ACC112 (cell line): Measurements from ENCODE around the gene CTNNA3.

ENCODE experiments used
- H2AFZ ChIP-seq: fragments of 200-600 bp; sonication (generic); one replicate; pipeline ENCODE4 v1.6.0; 2017; ENCODE audit warnings: antibody characterized with exemption, low read length; ENCODE audit not compliant: unreplicated experiment
- H3K27ac ChIP-seq: fragments of 200-600 bp; sonication (generic); 2 replicates; pipeline ENCODE4 v1.5.1; 2014; ENCODE audit warnings: low read depth, mild to moderate bottlenecking, antibody characterized with exemption, low read length, moderate library complexity
- H3K27me3 ChIP-seq: fragments of 200-600 bp; sonication (generic); 2 replicates; pipeline ENCODE4 v1.6.1; 2014; ENCODE audit warnings: mild to moderate bottlenecking, antibody characterized with exemption, low read length, moderate library complexity, mixed read lengths; ENCODE audit not compliant: insufficient read depth
- H3K36me3 ChIP-seq: fragments of 200-600 bp; sonication (generic); 2 replicates; pipeline ENCODE4 v1.6.1; 2016; ENCODE audit warnings: mild to moderate bottlenecking, antibody characterized with exemption, low read length, moderate library complexity, mixed read lengths; ENCODE audit not compliant: insufficient read depth
- H3K4me1 ChIP-seq: fragments of 200-600 bp; sonication (generic); one replicate; pipeline ENCODE4 v1.6.1; 2016; ENCODE audit warnings: low read length, mixed read lengths; ENCODE audit not compliant: insufficient read depth, unreplicated experiment, control insufficient read depth
- H3K4me3 ChIP-seq: fragments of 200-600 bp; sonication (generic); 2 replicates; pipeline ENCODE4 v1.5.1; 2014; ENCODE audit warnings: mild to moderate bottlenecking, low read depth, low read length
- H3K79me2 ChIP-seq: fragments of 200-600 bp; sonication (generic); one replicate; pipeline ENCODE4 v1.6.0; 2016; ENCODE audit warnings: low read length; ENCODE audit not compliant: control insufficient read depth, unreplicated experiment, insufficient read depth

CTNNA3 gene

DNA sequence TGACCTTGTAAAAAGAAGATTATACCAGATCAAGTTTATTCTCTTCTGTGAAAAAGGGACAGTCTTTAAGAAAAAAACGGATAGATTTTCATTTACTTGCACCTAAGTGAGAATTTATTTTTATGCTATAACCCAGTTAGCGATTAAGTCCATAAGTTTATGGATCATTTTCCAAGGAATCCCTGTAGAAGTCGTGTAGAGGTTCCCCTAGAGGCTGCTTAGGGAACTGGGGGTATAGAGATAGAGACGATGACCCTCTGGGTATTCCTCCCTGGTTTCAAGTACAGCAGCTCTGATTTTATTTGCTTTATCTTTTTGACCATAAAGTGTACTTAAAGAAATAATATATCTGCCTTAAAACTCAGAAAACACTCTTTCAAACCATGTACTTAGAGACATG is 1418.5 kb downstream of the CTNNA3 start:
- no peaks in the 10 kb centered on the region for H3K4me1 ChIP-seq
- H2AFZ ChIP-seq = no peak overlapping the region
- H3K27me3 ChIP-seq = no peaks in the 10 kb centered on the region
- H3K36me3 ChIP-seq = no peaks in the 10 kb centered on the region
- no peak overlapping the region for H3K27ac ChIP-seq
- H3K79me2 ChIP-seq = no peaks in the 10 kb centered on the region
- H3K4me3 ChIP-seq = no peak overlapping the region

DNA sequence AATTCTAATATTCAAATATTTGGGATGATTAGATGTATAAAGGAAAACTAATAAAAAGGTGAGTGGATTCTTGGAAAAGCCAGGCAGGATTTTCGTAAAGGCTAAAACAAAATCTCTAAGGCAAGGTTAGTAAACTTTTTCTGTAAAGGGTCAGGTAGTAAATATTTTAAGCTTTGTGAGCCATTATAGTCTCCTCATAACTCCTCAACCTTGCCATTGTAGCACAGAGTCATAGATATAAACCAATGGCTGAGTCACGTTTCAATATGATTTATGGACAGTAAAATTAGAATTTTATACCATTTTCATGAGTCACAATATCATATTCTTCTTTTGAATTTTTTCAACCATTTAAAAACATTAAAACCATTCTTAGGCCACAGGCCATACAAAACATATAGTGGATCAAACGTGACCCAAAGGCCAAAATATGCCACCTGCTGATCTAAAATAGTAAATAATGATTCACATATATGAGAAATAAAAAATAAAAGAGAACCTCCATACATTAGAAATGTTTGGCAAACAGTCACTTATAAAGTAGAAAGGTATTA is 1422.0 kb downstream of the CTNNA3 start:
- Histone ChIP-seq H3K4me3 (no peak overlapping the region), H3K36me3 (no peaks in the 10 kb centered on the region), H3K4me1 (no peaks in the 10 kb centered on the region), H2AFZ (no peak overlapping the region), H3K79me2 (no peaks in the 10 kb centered on the region), H3K27me3 (no peaks in the 10 kb centered on the region), H3K27ac (no peak overlapping the region)

DNA sequence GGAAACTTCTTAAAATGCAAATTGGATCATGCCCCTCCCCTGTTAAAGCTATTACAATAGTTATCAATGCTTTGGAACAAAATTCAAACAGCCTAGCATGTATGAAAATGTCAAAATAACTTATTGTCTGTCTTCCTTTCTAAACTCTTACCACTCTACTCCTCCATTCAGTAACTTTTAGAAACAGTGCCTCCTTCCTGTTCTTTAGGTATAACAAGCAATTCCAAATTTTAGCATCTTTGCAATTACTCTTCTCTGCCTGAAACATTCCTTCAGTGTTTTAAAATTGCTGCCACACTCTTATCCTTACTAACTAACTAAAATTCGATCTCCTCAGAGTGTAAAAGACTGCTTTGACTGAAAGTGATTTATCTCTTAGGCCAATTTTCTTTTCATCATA is 1430.6 kb downstream of the CTNNA3 start:
- no peaks in the 10 kb centered on the region for H3K79me2 ChIP-seq

GRCh38 chr10:66259836-66260235 is 1436.2 kb downstream of the CTNNA3 start:
- H3K27ac ChIP-seq = no peak overlapping the region
- no peaks in the 10 kb centered on the region for H3K79me2 ChIP-seq
- H3K36me3 ChIP-seq = no peaks in the 10 kb centered on the region
- H3K4me1 ChIP-seq = no peaks in the 10 kb centered on the region
- H2AFZ ChIP-seq = no peak overlapping the region
- H3K27me3 ChIP-seq = no peaks in the 10 kb centered on the region
- no peak overlapping the region for H3K4me3 ChIP-seq

More for the DNA sequence above, 1430.6 kb downstream of the CTNNA3 start:
- Histone ChIP-seq H3K36me3 (no peaks in the 10 kb centered on the region), H3K4me3 (no peak overlapping the region), H3K27me3 (no peaks in the 10 kb centered on the region), H3K4me1 (no peaks in the 10 kb centered on the region), H2AFZ (no peak overlapping the region), H3K27ac (no peak overlapping the region)

DNA sequence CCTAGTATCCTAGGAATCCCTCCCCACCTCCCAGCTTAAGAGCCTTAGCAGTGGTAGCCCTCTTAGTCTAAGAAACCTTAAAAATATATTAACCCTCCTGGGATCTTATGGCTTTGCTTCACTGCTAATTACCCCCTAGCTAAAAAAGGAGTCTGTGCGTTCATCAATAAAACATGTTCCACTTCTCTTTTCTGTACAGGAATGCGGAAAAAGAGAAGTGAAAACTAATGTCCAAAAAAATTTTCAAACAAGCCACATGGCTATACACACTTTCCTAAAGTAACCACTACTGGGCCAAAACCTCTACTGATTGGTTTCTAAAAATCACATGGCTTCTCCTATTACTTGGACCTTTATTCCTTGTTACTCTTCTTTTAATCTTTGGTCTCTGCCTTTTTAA is 1437.3 kb downstream of the CTNNA3 start:
- Histone ChIP-seq H3K36me3 (no peaks in the 10 kb centered on the region), H3K4me3 (no peak overlapping the region), H2AFZ (no peak overlapping the region)

GRCh38 chr10:66257801-66258200 is 1438.2 kb downstream of the CTNNA3 start:
- H3K79me2 ChIP-seq = no peaks in the 10 kb centered on the region
- no peaks in the 10 kb centered on the region for H3K27me3 ChIP-seq
- H3K36me3 ChIP-seq = no peaks in the 10 kb centered on the region
- H3K4me3 ChIP-seq = no peak overlapping the region
- no peak overlapping the region for H3K27ac ChIP-seq
- H3K4me1 ChIP-seq = no peaks in the 10 kb centered on the region
- no peak overlapping the region for H2AFZ ChIP-seq

More for the DNA sequence above, 1437.3 kb downstream of the CTNNA3 start:
- H3K27ac ChIP-seq = no peak overlapping the region
- no peaks in the 10 kb centered on the region for H3K27me3 ChIP-seq
- no peaks in the 10 kb centered on the region for H3K4me1 ChIP-seq
- no peaks in the 10 kb centered on the region for H3K79me2 ChIP-seq

DNA sequence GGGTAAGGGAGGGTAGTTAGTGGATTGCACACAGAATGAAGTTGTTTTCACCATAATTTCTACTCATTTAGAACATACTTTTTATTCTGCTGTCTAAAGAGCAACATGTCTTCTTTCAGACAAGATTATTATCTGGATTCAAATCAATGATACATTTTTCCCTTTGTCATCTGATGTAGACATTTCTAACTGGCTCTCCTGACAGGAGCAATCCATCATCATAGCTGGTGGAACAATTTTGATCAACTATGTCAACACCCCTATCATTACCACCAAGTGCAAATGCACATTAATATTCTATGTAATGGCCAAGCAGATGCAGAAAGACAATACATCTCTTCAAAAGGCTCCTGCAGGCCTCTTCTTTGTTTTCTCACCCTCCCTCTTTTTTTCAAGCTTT is 1443.0 kb downstream of the CTNNA3 start:
- Histone ChIP-seq H3K36me3 (no peaks in the 10 kb centered on the region), H2AFZ (no peak overlapping the region), H3K27ac (no peak overlapping the region), H3K79me2 (no peaks in the 10 kb centered on the region), H3K27me3 (no peaks in the 10 kb centered on the region), H3K4me3 (no peak overlapping the region), H3K4me1 (no peaks in the 10 kb centered on the region)

DNA sequence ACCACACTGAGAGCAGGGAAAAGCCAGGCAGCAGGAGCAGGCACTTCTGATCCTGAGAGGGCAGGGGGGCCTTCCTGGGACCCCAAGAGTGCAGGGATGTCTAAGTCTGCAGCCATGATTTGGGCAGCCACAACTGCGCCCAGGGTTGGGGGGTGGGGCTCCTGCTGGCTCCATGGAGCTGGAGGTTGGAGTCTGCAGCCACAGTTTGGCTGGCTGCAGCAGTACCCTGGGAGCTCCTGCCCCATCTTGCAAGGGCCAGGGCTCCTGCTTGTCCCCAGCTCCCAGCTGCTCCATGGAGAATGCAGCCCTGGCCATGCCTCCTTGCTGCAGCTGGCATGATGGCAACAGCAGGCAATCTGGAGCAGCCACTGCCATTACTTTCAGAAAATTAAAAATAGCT is 1449.8 kb downstream of the CTNNA3 start:
- Histone ChIP-seq H2AFZ (no peak overlapping the region), H3K36me3 (no peaks in the 10 kb centered on the region), H3K27ac (no peak overlapping the region), H3K79me2 (no peaks in the 10 kb centered on the region), H3K27me3 (no peaks in the 10 kb centered on the region), H3K4me3 (no peak overlapping the region), H3K4me1 (no peaks in the 10 kb centered on the region)

DNA sequence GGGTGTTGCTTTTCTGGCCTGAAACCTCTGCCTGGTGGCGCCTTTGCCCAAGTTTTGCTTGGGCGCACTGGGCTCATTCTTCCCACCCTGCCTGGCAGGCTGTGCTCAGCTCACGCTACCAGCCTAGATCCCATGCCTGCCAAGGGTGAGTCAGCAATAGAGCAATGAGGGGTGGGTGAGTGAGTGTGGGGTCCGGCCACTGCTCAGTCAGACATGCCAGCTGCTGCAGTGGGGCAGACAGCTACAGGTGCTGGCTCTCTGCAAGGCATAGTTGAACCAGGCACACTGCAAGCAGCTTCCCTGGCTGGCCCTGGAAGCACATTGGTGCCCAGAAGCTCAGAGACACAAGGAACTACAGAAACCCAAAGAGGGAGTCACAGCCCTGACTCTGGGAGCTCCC is 1451.0 kb downstream of the CTNNA3 start:
- no peak overlapping the region for H3K4me3 ChIP-seq
- no peaks in the 10 kb centered on the region for H3K4me1 ChIP-seq
- no peaks in the 10 kb centered on the region for H3K36me3 ChIP-seq
- H3K27ac ChIP-seq = no peak overlapping the region
- no peaks in the 10 kb centered on the region for H3K79me2 ChIP-seq
- H3K27me3 ChIP-seq = no peaks in the 10 kb centered on the region
- no peak overlapping the region for H2AFZ ChIP-seq

GRCh38 chr10:66242885-66243284 is 1453.1 kb downstream of the CTNNA3 start:
- Histone ChIP-seq H3K27me3 (no peaks in the 10 kb centered on the region), H3K4me1 (no peaks in the 10 kb centered on the region), H2AFZ (no peak overlapping the region), H3K27ac (no peak overlapping the region), H3K79me2 (no peaks in the 10 kb centered on the region), H3K36me3 (no peaks in the 10 kb centered on the region), H3K4me3 (no peak overlapping the region)

GRCh38 chr10:66239062-66239461 is 1456.9 kb downstream of the CTNNA3 start:
- H3K79me2 ChIP-seq = no peaks in the 10 kb centered on the region
- no peaks in the 10 kb centered on the region for H3K36me3 ChIP-seq
- no peak overlapping the region for H3K4me3 ChIP-seq
- no peak overlapping the region for H2AFZ ChIP-seq
- H3K27me3 ChIP-seq = no peaks in the 10 kb centered on the region
- H3K4me1 ChIP-seq = no peaks in the 10 kb centered on the region
- H3K27ac ChIP-seq = no peak overlapping the region
